AG04450 (cell line): Measurements from ENCODE around the gene UVRAG. TPM values are rescaled to one million over a fixed set of nuclear protein-coding genes. Genes with fewer than 3 reads are reported as not detected.

Experiments
- CTCF ChIA-PET: fragments of 300-600, 350-600 bp; formaldehyde crosslinking; extraction: SDS; loops from one replicate; lab custom pipeline; 2022; ENCODE audit warnings: antibody characterized with exemption, inconsistent platforms; lab: Charles Lee
- POLR2A ChIA-PET: fragments of 350-600 bp; formaldehyde crosslinking; extraction: SDS; loops from one replicate; lab custom pipeline; 2021; ENCODE audit warnings: antibody characterized with exemption, inconsistent platforms; lab: Yijun Ruan, JAX
- DNase-seq: peaks from one replicate; pipeline ENCODE4 v3.0.0-alpha.2; 2011; ENCODE audit warnings: low read depth, low spot score
- H3K27ac ChIP-seq: one replicate; pipeline ENCODE4 v1.5.1; 2012; ENCODE audit warnings: low read depth, low read length, control low read depth
- H3K27me3 ChIP-seq: one replicate; pipeline ENCODE4 v1.6.0; 2012; ENCODE audit warnings: low read length; ENCODE audit not compliant: control insufficient read depth, insufficient read depth
- H3K4me3 ChIP-seq: 2 replicates; pipeline ENCODE4 v1.5.1; 2011; ENCODE audit warnings: mild to moderate bottlenecking, low read depth, low read length, control low read depth
- H3K9me3 ChIP-seq: 2 replicates; pipeline ENCODE4 v1.5.1; 2012; ENCODE audit warnings: low read length; ENCODE audit not compliant: control insufficient read depth, insufficient read depth
- polyA plus RNA-seq: library from polyadenylated mRNA; depleted of rRNA; stranded (reverse); fragments of >200 nt; gene quantifications from 2 replicates; pipeline ENCODE4 v1.2.3, GENCODE V29; 2011
- TF ChIP-seq, protein P1 (sequence below): IDR thresholded peaks from 2 replicates; pipeline ENCODE4 v1.5.1; 2011; ENCODE audit warnings: low read depth, low read length, control low read depth, inconsistent platforms

Gene UVRAG
- polyA plus RNA-seq, 1 experiment = 11.6 TPM

DNA sequence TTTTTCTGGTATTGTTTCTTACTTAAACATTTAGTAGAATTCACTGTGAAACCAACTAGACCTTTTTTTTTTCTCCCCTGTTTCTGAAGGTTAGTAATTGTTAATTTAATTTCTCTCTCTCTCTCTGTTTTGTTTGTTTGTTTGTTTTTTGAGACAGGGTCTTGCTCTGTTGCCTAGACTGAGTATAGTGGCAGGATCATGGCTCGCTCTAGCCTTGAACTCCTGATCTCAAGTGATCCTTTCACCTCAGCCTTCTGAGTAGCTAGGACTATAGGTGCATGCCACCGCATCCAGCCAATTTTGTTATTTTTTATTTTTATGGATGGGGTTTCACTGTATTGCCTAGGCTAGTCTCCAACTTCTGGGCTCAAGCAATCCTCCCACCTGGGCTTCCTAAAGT lies 165.0 kb downstream of the UVRAG start:
- H3K4me3 ChIP-seq = no peak overlapping the region
- H3K27ac ChIP-seq = no peak overlapping the region
- DNase-seq = no peak
- CTCF ChIA-PET = no interaction called here
- H3K27me3 ChIP-seq = no peaks in the 10 kb centered on the region
- POLR2A ChIA-PET = no interaction called here
- TF ChIP-seq, protein P1, sequence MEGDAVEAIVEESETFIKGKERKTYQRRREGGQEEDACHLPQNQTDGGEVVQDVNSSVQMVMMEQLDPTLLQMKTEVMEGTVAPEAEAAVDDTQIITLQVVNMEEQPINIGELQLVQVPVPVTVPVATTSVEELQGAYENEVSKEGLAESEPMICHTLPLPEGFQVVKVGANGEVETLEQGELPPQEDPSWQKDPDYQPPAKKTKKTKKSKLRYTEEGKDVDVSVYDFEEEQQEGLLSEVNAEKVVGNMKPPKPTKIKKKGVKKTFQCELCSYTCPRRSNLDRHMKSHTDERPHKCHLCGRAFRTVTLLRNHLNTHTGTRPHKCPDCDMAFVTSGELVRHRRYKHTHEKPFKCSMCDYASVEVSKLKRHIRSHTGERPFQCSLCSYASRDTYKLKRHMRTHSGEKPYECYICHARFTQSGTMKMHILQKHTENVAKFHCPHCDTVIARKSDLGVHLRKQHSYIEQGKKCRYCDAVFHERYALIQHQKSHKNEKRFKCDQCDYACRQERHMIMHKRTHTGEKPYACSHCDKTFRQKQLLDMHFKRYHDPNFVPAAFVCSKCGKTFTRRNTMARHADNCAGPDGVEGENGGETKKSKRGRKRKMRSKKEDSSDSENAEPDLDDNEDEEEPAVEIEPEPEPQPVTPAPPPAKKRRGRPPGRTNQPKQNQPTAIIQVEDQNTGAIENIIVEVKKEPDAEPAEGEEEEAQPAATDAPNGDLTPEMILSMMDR = no peak
- H3K9me3 ChIP-seq = peaks cover 5% of the 10 kb centered on the region

DNA sequence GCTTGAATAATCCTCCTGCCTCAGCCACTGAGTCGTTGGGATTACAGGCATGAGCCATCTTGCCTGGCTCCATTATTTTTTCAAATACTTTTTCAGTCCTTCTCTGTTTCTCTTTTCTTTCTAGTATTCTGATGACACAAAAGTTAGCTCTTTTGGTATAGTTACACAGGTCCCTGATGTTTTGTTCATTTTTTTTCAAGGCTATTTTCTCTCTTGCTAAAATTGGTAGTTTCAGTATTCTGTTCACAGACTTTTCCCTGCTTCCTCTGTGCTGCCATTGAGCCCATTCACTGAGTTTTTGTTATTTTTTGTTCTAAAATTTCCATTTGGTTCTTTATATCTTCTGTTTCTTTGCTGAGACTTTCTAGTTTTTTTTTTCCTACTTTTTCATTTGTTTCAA lies 166.5 kb downstream of the UVRAG start:
- no peak overlapping the region for H3K27ac ChIP-seq
- POLR2A ChIA-PET = no interaction called here
- no peak for DNase-seq
- no peak overlapping the region for H3K4me3 ChIP-seq
- H3K27me3 ChIP-seq = no peaks in the 10 kb centered on the region
- CTCF ChIA-PET = interaction anchor here (0.7 kb wide), 1 partner anchor 12 kb away, joined by 3 read pairs; no protein-coding TSS in a partner anchor
- peaks cover 5% of the 10 kb centered on the region for H3K9me3 ChIP-seq
- TF ChIP-seq, protein P1 = no peak

DNA sequence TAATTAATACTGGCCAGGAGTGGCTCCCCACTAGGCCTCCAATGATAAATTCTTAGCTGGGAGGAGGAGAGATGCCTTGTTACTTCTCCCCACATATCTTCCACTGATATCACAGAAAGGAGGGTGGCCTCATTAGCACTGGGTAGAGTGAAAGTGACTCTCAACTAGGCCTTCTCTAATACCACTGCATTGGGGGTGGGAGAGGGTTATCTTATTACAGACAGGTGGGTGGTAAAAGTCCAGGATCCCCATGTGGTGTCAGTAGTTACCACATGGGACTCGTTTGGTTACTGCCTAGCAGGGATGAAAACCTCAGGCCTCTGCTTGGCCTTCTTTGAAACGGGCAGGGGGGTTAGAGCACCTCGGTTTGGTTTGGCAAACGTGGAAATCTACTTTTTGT lies 167.3 kb downstream of the UVRAG start:
- ChIA-PET CTCF (no interaction called here), POLR2A (no interaction called here)
- Histone ChIP-seq H3K27ac (no peak overlapping the region), H3K27me3 (no peaks in the 10 kb centered on the region), H3K9me3 (peaks cover 5% of the 10 kb centered on the region), H3K4me3 (no peak overlapping the region)
- TF ChIP-seq, protein P1 = no peak
- DNase-seq = no peak

DNA sequence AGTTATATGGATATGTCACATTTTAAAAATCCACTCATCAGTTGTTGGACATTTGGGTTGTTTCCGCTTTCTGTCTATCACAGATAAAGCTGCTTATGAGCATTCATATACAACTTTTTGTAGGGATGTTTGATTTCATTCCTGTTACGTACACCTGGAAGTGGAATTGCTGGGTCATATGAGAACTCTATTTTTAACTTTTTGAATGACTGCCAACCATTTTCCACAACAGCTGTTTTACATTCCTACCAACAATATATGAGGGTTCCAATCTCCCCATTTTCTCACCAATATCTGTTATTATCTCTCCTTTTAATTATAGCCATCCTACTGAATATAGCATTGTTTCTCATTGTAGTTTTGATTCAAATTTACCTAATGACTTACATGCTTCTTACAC lies 172.0 kb downstream of the UVRAG start:
- Histone ChIP-seq H3K27ac (no peak overlapping the region), H3K9me3 (no peaks in the 10 kb centered on the region), H3K4me3 (no peak overlapping the region), H3K27me3 (no peaks in the 10 kb centered on the region)
- TF ChIP-seq, protein P1 = no peak
- CTCF ChIA-PET = no interaction called here
- DNase-seq = no peak
- POLR2A ChIA-PET = no interaction called here

DNA sequence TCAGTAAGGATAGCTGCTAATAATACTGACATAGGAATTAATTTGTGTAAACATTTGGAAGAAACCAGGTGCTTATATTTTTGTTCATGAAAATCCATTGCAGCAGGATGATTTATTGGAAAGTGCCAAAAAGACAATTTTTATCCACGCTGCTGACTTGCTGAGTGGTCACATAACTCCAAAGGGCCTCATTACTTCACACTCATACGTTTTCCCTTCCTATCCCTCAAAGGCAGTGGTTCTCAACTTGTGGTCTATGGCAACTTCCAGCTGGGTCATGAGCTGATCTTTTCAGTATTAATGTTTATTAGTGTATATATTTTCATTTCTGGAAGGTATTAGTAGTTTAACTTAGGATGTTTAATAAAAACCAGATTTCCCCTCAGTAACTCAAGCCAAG lies 178.1 kb downstream of the UVRAG start:
- H3K27ac ChIP-seq = no peak overlapping the region
- POLR2A ChIA-PET = no interaction called here
- no peak overlapping the region for H3K4me3 ChIP-seq
- TF ChIP-seq, protein P1 = no peak
- CTCF ChIA-PET = interaction anchor here (0.6 kb wide), 1 partner anchor 12 kb away, joined by 3 read pairs; no protein-coding TSS in a partner anchor
- no peaks in the 10 kb centered on the region for H3K9me3 ChIP-seq
- H3K27me3 ChIP-seq = no peaks in the 10 kb centered on the region
- no peak for DNase-seq
